ENCODE measurements around the gene AOC2. TPM values are rescaled to one million over a fixed set of nuclear protein-coding genes. Genes with fewer than 3 reads are reported as not detected.

The AOC2 gene
- total and polyA plus RNA-seq, 2 of the 13 experiments (the other 11 are each of a cell fraction or from before 2014, with no cell fraction given): 1.2 to 3.3 TPM

DNA sequence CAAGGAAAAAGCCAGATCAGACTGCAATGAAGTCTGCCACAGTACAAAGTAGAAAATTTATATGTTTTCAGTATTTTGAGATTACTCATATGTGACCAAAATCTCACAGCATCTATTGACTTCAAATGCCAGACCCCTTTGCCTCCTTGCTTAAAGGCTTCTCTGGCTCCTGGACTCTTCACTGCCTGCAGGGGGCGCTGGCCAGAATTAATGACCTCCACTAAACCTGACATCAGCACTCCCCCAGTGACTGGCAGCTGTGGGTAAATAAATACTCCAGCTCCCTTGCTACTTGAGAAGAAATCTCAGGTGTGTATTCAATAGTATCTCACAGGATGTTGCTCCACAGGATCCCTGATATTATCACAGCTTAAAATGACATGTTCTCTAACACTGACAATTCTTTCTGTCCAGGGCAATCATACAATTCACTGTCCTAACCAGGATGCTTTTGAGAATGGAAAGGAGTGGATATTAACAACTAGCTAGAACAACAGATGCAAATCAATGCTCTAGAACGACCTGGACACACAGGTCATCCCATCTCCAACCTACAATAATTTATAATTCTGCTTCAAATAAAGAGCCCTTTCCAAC, 24.3 kb upstream of the AOC2 start (continued):
- TF ChIP-seq MXD4 (CRISPR knock-in tag; IDR thresholded peaks at IDR 0.05): peak; percentile 53; the same call in 1 of the 2 replicates
- TF ChIP-seq STAG1 (CRISPR knock-in tag; IDR thresholded peaks at IDR 0.05): peak; percentile 71
- no peak for TF ChIP-seq CREB1 (IDR thresholded peaks at IDR 0.05)
- peak; percentile 40; the same call in 1 of the 2 replicates for TF ChIP-seq CREB1 (CRISPR knock-in tag; IDR thresholded peaks at IDR 0.05)
- no peak for TF ChIP-seq THYN1 (CRISPR knock-in tag; IDR thresholded peaks at IDR 0.05; ENCODE audit: borderline replicate concordance, low read depth)
- TF ChIP-seq, protein P1, sequence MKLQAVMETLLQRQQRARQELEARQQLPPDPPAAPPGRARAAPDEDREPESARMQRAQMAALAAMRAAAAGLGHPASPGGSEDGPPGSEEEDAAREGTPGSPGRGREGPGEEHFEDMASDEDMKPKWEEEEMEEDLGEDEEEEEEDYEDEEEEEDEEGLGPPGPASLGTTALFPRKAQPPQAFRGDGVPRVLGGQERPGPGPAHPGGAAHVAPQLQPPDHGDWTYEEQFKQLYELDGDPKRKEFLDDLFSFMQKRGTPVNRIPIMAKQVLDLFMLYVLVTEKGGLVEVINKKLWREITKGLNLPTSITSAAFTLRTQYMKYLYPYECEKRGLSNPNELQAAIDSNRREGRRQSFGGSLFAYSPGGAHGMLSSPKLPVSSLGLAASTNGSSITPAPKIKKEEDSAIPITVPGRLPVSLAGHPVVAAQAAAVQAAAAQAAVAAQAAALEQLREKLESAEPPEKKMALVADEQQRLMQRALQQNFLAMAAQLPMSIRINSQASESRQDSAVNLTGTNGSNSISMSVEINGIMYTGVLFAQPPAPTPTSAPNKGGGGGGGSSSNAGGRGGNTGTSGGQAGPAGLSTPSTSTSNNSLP (IDR thresholded peaks at IDR 0.05; ENCODE audit: low read depth, low read length): peak; percentile 72
- no peak for TF ChIP-seq ZNF282 (IDR thresholded peaks at IDR 0.05; ENCODE audit: partially characterized antibody)
- no peak for TF ChIP-seq FOXK1 (CRISPR knock-in tag; IDR thresholded peaks at IDR 0.05; ENCODE audit: borderline replicate concordance, low read depth)
- no peak for TF ChIP-seq ZNF207 (IDR thresholded peaks at IDR 0.05; ENCODE audit: borderline replicate concordance)
- TF ChIP-seq ZFP36 (IDR thresholded peaks at IDR 0.05; ENCODE audit: borderline replicate concordance, low read depth, low read length, partially characterized antibody): no peak
- TF ChIP-seq ZNF552 (CRISPR knock-in tag; IDR thresholded peaks at IDR 0.05; ENCODE audit: borderline replicate concordance): no peak
- no peak for TF ChIP-seq ZNF30 (CRISPR knock-in tag; IDR thresholded peaks at IDR 0.05)
- no peak for TF ChIP-seq PHF8 (CRISPR knock-in tag; IDR thresholded peaks at IDR 0.05)
- TF ChIP-seq RFXANK (CRISPR knock-in tag; IDR thresholded peaks at IDR 0.05): no peak
- peak; percentile 56 for TF ChIP-seq MAFF (IDR thresholded peaks at IDR 0.05; ENCODE audit: low read depth, low read length)
- TF ChIP-seq SETDB1 (CRISPR knock-in tag; IDR thresholded peaks at IDR 0.05; ENCODE audit: borderline replicate concordance): no peak
- TF ChIP-seq ZNF543 (CRISPR knock-in tag; IDR thresholded peaks at IDR 0.05): no peak
- TF ChIP-seq SPEN (CRISPR knock-in tag; IDR thresholded peaks at IDR 0.05; ENCODE audit: low read depth): no peak
- peak; percentile 17; the same call in 1 of the 2 replicates for TF ChIP-seq RXRB (CRISPR knock-in tag; IDR thresholded peaks at IDR 0.05; ENCODE audit: borderline replicate concordance)
- TF ChIP-seq ZNF431 (CRISPR knock-in tag; IDR thresholded peaks at IDR 0.05; ENCODE audit: borderline replicate concordance, low read depth): no peak
- TF ChIP-seq NAIF1 (CRISPR knock-in tag; IDR thresholded peaks at IDR 0.05; ENCODE audit: borderline replicate concordance): no peak
- TF ChIP-seq GRHL1 (CRISPR knock-in tag; conservative IDR thresholded peaks at IDR 0.05): no peak
- TF ChIP-seq ZNF570 (CRISPR knock-in tag; IDR thresholded peaks at IDR 0.05; ENCODE audit: borderline replicate concordance): no peak
- TF ChIP-seq RARG (CRISPR knock-in tag; IDR thresholded peaks at IDR 0.05; ENCODE audit: low read depth): no peak
- TF ChIP-seq KLF16 (CRISPR knock-in tag; IDR thresholded peaks at IDR 0.05): no peak; a peak in 1 of 4 replicates
- TF ChIP-seq IRF2 (CRISPR knock-in tag; IDR thresholded peaks at IDR 0.05): 0 out of 2 replicates have a peak, but pooled peaks have one; percentile 33
- TF ChIP-seq ZNF33B (CRISPR knock-in tag; IDR thresholded peaks at IDR 0.05): no peak
- peak; percentile 25 for TF ChIP-seq TEAD3 (CRISPR knock-in tag; optimal IDR thresholded peaks at IDR 0.05; ENCODE audit: borderline replicate concordance)
- no peak for TF ChIP-seq RFX5 (IDR thresholded peaks at IDR 0.05; ENCODE audit: low read depth, low read length)

Measured in HepG2 (cell line).